Measurements from ENCODE around the gene HEATR1.

The HEATR1 gene, protein sequence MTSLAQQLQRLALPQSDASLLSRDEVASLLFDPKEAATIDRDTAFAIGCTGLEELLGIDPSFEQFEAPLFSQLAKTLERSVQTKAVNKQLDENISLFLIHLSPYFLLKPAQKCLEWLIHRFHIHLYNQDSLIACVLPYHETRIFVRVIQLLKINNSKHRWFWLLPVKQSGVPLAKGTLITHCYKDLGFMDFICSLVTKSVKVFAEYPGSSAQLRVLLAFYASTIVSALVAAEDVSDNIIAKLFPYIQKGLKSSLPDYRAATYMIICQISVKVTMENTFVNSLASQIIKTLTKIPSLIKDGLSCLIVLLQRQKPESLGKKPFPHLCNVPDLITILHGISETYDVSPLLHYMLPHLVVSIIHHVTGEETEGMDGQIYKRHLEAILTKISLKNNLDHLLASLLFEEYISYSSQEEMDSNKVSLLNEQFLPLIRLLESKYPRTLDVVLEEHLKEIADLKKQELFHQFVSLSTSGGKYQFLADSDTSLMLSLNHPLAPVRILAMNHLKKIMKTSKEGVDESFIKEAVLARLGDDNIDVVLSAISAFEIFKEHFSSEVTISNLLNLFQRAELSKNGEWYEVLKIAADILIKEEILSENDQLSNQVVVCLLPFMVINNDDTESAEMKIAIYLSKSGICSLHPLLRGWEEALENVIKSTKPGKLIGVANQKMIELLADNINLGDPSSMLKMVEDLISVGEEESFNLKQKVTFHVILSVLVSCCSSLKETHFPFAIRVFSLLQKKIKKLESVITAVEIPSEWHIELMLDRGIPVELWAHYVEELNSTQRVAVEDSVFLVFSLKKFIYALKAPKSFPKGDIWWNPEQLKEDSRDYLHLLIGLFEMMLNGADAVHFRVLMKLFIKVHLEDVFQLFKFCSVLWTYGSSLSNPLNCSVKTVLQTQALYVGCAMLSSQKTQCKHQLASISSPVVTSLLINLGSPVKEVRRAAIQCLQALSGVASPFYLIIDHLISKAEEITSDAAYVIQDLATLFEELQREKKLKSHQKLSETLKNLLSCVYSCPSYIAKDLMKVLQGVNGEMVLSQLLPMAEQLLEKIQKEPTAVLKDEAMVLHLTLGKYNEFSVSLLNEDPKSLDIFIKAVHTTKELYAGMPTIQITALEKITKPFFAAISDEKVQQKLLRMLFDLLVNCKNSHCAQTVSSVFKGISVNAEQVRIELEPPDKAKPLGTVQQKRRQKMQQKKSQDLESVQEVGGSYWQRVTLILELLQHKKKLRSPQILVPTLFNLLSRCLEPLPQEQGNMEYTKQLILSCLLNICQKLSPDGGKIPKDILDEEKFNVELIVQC (N-terminal part only)

DNA sequence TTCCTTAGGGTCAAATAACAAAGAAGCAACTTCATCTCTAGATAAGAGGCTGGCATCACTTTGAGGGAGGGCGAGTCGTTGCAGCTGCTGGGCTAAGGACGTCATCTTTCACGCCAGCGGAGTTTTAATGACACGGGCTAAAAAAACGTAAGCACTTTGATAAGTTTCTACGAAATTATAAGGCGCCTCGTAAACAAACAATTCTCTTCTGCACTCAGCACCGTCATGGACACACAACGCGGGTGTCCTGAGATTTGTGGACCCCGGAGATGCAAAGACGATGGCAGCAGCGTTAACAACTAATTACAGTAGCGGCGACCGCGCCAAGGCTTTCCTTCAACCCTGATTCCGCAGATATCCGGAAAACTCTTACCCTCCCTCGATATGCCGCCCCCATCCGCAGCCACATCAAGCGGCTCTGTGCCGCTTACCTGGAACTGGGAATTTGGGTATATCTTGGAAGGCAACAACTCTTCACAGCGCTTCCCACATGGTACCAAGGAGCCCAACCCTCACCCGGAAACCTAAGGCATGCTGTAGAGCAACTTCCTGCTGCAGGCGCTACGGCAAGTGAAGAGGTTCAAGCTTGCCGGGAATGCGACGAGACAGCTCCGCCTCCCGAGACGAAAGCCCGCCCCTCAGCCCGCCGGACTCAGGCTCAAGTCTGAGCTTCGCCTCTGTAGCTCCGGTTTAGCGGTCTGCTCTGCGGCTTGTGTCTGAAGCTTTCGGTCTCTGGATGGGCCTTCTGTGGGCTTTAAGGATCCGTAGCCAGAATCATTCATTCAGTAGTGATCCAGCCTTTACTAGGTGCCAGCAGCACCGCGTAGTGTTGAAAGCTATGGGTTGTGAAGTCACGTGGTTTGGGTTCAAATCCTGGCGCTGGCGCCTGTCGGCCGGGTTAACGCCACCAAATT lies at the start of gene HEATR1:
TSS of gene HEATR1 (minus strand) at position 526 of the 914 bp plus-strand sequence. CDS start at position 105, 421 bp downstream.
- H3K27ac ChIP-seq = peak within 1 kb of the TSS; percentile 48; the same call in 1 of the 2 replicates

DNA sequence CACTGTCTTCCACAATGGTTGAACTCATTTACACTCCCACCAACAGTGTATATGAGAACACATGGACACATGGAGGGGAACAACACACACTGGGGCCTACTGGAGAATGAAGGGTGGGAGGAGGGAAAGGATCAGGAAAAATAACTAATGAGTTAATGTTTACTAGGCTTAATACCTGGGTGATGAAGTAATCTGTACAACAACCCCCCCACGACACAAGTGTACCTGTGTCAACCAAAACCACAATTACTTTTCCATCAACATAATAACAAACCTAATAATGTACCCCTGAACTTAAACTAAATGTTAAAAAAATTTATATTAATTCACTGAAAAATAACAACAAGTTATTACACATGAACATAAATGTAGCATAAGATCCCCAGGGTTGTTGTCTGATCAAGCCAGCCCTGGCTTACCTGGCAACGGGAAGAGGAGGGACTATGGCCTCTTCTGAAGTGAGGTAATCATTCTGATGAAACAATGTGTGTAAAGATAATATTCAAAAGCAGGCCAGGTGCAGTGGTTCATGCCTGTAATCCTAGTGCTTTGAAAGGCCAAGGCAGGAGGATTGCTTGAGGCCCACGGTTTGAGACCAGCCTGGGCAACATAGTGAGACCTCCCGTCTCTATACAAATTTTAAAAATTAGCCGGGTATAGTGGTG lies 40.8 kb upstream of the HEATR1 start:
- H3K27ac ChIP-seq = no peak overlapping the region
- TF ChIP-seq, protein P1, sequence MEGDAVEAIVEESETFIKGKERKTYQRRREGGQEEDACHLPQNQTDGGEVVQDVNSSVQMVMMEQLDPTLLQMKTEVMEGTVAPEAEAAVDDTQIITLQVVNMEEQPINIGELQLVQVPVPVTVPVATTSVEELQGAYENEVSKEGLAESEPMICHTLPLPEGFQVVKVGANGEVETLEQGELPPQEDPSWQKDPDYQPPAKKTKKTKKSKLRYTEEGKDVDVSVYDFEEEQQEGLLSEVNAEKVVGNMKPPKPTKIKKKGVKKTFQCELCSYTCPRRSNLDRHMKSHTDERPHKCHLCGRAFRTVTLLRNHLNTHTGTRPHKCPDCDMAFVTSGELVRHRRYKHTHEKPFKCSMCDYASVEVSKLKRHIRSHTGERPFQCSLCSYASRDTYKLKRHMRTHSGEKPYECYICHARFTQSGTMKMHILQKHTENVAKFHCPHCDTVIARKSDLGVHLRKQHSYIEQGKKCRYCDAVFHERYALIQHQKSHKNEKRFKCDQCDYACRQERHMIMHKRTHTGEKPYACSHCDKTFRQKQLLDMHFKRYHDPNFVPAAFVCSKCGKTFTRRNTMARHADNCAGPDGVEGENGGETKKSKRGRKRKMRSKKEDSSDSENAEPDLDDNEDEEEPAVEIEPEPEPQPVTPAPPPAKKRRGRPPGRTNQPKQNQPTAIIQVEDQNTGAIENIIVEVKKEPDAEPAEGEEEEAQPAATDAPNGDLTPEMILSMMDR (conservative IDR thresholded peaks at IDR 0.05) = no peak

More for the DNA sequence above, at the start of gene HEATR1:
- TF ChIP-seq, protein P1 (conservative IDR thresholded peaks at IDR 0.05) = no peak

DNA sequence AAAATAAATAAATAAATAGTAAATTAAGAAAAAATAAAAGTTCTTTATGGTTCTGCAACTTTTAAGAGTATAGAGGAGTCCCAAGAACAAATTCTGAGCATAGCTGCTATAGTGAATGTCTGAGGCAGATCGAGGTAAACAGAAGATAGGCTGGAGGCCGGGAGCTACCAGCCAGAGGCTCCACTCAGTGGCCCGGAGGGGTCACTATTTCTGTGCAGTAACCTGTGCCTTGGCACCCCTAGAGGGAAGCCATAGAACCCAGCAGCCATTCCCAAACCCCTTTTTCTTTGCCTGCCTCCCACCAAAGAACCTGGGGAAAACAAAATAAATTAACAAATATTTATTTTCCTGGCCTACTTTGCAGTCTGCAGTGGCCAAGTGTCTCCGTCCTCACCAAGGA lies 38.4 kb upstream of the HEATR1 start:
- no peak overlapping the region for H3K27ac ChIP-seq
- TF ChIP-seq, protein P1 (conservative IDR thresholded peaks at IDR 0.05) = no peak

DNA sequence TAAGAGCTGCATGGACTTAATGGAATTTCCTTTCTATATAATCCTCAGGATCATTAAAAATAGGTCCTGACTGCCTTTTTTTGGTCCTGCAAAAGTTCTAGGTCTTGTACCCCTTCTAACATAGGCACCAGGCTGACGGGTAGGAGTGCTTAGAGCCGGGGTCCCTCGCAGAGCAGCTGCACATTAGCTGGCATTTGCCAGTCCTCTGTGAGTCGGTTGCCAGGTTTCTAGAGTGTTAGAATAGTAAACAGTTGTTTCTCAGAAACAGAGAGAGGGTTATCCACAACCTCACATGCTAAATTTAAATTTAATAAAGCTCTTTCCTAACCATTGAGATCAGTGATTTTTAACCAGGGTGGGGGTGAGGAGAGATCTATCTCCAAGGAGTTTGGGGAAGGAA lies 35.4 kb upstream of the HEATR1 start:
- H3K27ac ChIP-seq = no peak overlapping the region
- TF ChIP-seq, protein P1 (conservative IDR thresholded peaks at IDR 0.05) = no peak

DNA sequence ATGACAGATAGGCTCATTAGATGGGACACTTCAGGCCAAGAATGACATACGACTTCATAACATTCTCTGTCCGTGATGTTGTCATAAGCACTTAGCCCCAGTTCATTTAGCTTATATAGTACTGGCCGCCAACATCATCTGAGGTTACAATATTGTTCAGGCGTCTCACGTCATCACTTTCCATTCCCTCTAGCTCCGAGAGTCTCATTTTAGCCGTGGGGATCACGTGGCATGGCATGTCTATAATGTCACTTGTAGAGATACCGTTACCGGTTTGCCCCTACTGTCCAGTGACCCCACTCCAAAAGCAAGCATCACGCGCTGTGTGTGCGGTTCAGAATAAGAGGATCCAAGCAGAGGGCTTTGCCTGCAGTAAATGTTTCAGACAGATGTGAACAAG lies 34.6 kb upstream of the HEATR1 start:
- H3K27ac ChIP-seq = no peak overlapping the region
- TF ChIP-seq, protein P1 (conservative IDR thresholded peaks at IDR 0.05) = no peak

DNA sequence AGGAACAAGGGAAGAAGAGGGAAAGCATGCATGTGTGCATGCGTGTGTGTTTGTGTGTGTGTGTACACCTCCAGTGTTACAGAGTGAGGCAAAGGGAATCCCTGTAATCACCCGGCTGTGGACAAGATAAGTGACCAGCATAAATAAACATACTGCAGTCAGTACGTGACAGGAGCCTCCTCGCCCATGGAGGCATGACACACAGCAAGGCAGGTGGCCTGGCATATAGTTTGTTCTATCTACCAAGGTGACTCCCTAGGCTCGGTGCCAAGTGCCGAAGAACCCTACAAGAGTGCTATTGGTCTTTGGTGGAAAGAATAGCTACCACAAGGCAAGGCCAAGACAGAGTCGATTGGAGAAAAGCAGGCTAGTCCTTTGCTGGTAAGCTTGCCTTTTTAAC lies 31.7 kb upstream of the HEATR1 start:
- H3K27ac ChIP-seq = no peak overlapping the region
- TF ChIP-seq, protein P1 (conservative IDR thresholded peaks at IDR 0.05) = no peak

Measured in VCaP (cell line).